HepG2 (cell line): ENCODE data around the gene CASKIN2. TPM values are rescaled to one million over a fixed set of nuclear protein-coding genes. Genes with fewer than 3 reads are reported as not detected.

Experiments
- ATAC-seq: fragments of 200-7000 bp; cut with Tn5 transposase; 3 replicates; pipeline ENCODE4 v1.9.1; 2020; ENCODE audit warnings: mild to moderate bottlenecking, moderate library complexity
- BruUV-seq: library from RNA; stranded (reverse); fragments of 400-500 nt; replicated peaks from 2 replicates; lab custom pipeline; 2021; lab: Mats Ljungman, UMichigan
- CTCF ChIA-PET: fragments of 300-600 bp; formaldehyde crosslinking; extraction: SDS; loops from one replicate; lab custom pipeline; 2021; ENCODE audit warnings: low total read pairs, inconsistent platforms, low intra/inter-chr PET ratio; lab: Yijun Ruan, JAX
- POLR2A ChIA-PET: fragments of 350-600 bp; sonication (Branson Sonifier 250); formaldehyde crosslinking; loops from one replicate; lab custom pipeline; 2020; ENCODE audit warnings: antibody characterized with exemption, inconsistent platforms; lab: Yijun Ruan, JAX
- DNase-seq: peaks from one replicate; pipeline ENCODE4 v3.0.0-alpha.2; 2015; ENCODE audit warnings: low spot score
- FAIRE-seq: peaks from 3 replicates; lab custom pipeline; 2011; peaks lifted over from hg19 to GRCh38; lab: Jason Lieb, UNC
- H2AFZ ChIP-seq: one replicate; pipeline ENCODE4 v1.6.1; 2011; ENCODE audit warnings: low read length, inconsistent platforms
- H3K27ac ChIP-seq: fragments of 300-600 bp; 3 replicates; pipeline ENCODE4 v1.8.0; 2011; ENCODE audit warnings: mixed run types, mild to moderate bottlenecking, mixed read lengths, low read length, inconsistent platforms; ENCODE audit not compliant: insufficient read depth; ENCODE audit errors: extremely low read length
- H3K27me3 ChIP-seq, 2 experiments: fragments of 200-600 bp in 1 of 2; 2 replicates in 1 of 2; 3 replicates in 1 of 2; pipeline versions ENCODE4 v1.6.0 to v1.8.0; 2011; ENCODE audit warnings: low read length in 2 of 2, mild to moderate bottlenecking in 2 of 2, moderate library complexity in 2 of 2, inconsistent platforms in 1 of 2; ENCODE audit not compliant: insufficient read depth in 2 of 2, control insufficient read depth in 1 of 2
- H3K36me3 ChIP-seq, 2 experiments: fragments of 200-600 bp in 1 of 2; replicated peaks in 1 of 2; 2 replicates in 1 of 2; 3 replicates in 1 of 2; pipeline versions ENCODE4 v1.5.1 to v1.8.0; 2011; ENCODE audit warnings: low read length in 2 of 2, inconsistent platforms in 1 of 2; ENCODE audit not compliant: insufficient read depth in 2 of 2, control insufficient read depth in 1 of 2
- H3K4me1 ChIP-seq: 2 replicates; pipeline ENCODE4 v1.5.1; 2012; ENCODE audit warnings: low read length, inconsistent platforms; ENCODE audit not compliant: insufficient read depth
- H3K4me2 ChIP-seq: 2 replicates; pipeline ENCODE4 v1.6.0; 2011; ENCODE audit warnings: low read depth, low read length, inconsistent platforms
- H3K4me3 ChIP-seq, 3 experiments: fragments of 200-600 bp in 1 of 3; sonication (generic), shearing (Covaris generic) in 1 of 3; replicated peaks in 1 of 3; 2 replicates each; pipeline ENCODE4 v1.5.1; 2011 to 2016; ENCODE audit warnings: low read length in 3 of 3, inconsistent platforms in 2 of 3, low read depth in 2 of 3, mild to moderate bottlenecking in 2 of 3, control low read depth in 1 of 3, mixed read lengths in 1 of 3; ENCODE audit not compliant: insufficient read depth in 1 of 3
- H3K79me2 ChIP-seq: one replicate; pipeline ENCODE4 v1.6.1; 2011; ENCODE audit warnings: low read length, inconsistent platforms; ENCODE audit not compliant: insufficient read depth
- H3K9ac ChIP-seq: 2 replicates; pipeline ENCODE4 v1.6.0; 2011; ENCODE audit warnings: mild to moderate bottlenecking, low read depth, low read length, inconsistent platforms; ENCODE audit not compliant: insufficient read depth
- H3K9me3 ChIP-seq: 2 replicates; pipeline ENCODE4 v1.5.1; 2012; ENCODE audit warnings: mild to moderate bottlenecking, low read length
- H4K20me1 ChIP-seq: 2 replicates; pipeline ENCODE4 v1.6.0; 2011; ENCODE audit warnings: inconsistent platforms, mild to moderate bottlenecking, low read length, moderate library complexity; ENCODE audit not compliant: insufficient read depth
- DMTF1 ChIP-seq: sonication (generic); formaldehyde crosslinking; IDR thresholded peaks from 2 replicates; pipeline ENCODE4 v1.4.0; 2020; ENCODE audit warnings: mild to moderate bottlenecking, missing genetic modification reagents
- FOXK2 ChIP-seq: fragments of 450-650 bp; IDR thresholded peaks from 2 replicates; pipeline ENCODE4 v1.6.1; 2016
- NCOA2 ChIP-seq: sonication (generic); formaldehyde crosslinking; IDR thresholded peaks from 2 replicates; pipeline ENCODE4 v1.8.0; 2022; ENCODE audit warnings: inconsistent platforms
- SYNCRIP ChIP-seq: fragments of 200-400 bp; formaldehyde crosslinking; IDR thresholded peaks from 2 replicates; pipeline ENCODE4 v1.6.1; 2018; ENCODE audit warnings: mild to moderate bottlenecking, low read depth, low read length; ENCODE audit not compliant: insufficient read depth
- ZNF407 ChIP-seq: sonication (generic); formaldehyde crosslinking; IDR thresholded peaks from one replicate; pipeline ENCODE4 v1.5.1; 2020; ENCODE audit warnings: mild to moderate bottlenecking, missing genetic modification reagents; ENCODE audit errors: not compliant biosample characterization
- ZSCAN29 ChIP-seq: sonication (generic); formaldehyde crosslinking; conservative IDR thresholded peaks from 2 replicates; pipeline ENCODE4 v1.4.0; 2020; ENCODE audit warnings: mild to moderate bottlenecking, missing genetic modification reagents
- WGBS: methylation state at CpG from one replicate; pipeline ENCODE4 v1.1.6; 2017; ENCODE audit warnings: low lambda C conversion rate; 5-methylcytosine and 5-hydroxymethylcytosine counted together
- in situ Hi-C: cut with HindIII; loops from 2 replicates; pipeline ENCODE4 v1.10.0; 2017; ENCODE audit warnings: low pct_unique_long_range_greater_than_20kb; ENCODE audit not compliant: extremely low pct_ligation_motif_present
- intact Hi-C: fragments of 100-400 bp; cut with micrococcal nuclease; formaldehyde crosslinking; loops from one replicate; pipeline ENCODE4 v1.10.0; 2022; ENCODE audit not compliant: unreplicated experiment
- polyA plus RNA-seq, 8 experiments: library from polyadenylated mRNA; depleted of rRNA in 3 of 8; stranded (reverse) in 7 of 8; unstranded in 1 of 8; fragments of >200 nt; fragmentation: Illumina TruSeq in 4 of 8; extraction: Trizol in 4 of 8; gene quantifications; 2 replicates each; pipeline versions ENCODE4 v1.2.1 to v1.2.3, GENCODE V29; 2011 to 2016; ENCODE audit warnings: low read depth in 4 of 8, missing spikeins in 1 of 8, mixed read lengths in 1 of 8; ENCODE audit not compliant: insufficient read depth in 1 of 8
- total RNA-seq, 5 experiments: library from RNA; depleted of rRNA; stranded (reverse); fragments of >200 nt; fragmentation: Illumina TruSeq; extraction: Trizol; gene quantifications; 2 replicates each; pipeline ENCODE4 v1.2.3, GENCODE V29; 2016; ENCODE audit warnings: low read depth in 1 of 5

CASKIN2 gene
- total and polyA plus RNA-seq, 2 of the 13 experiments (the other 11 are each of a cell fraction or from before 2014, with no cell fraction given) = 5.2 to 7.8 TPM

GRCh38 chr17:75473246-75473645 lies 42.1 kb downstream of the CASKIN2 start:
- H3K36me3 ChIP-seq = peaks cover 23 to 39% of the 10 kb centered on the region in 2 experiments

More at GRCh38 chr17:75473246-75473645, 42.1 kb downstream of the CASKIN2 start:
- Histone ChIP-seq H3K4me3 (no peak overlapping the region), H3K79me2 (no peaks in the 10 kb centered on the region), H3K27ac (no peak overlapping the region), H2AFZ (no peak overlapping the region), H3K27me3 (no peaks in the 10 kb centered on the region), H4K20me1 (peaks cover 7% of the 10 kb centered on the region; the same call in 1 of the 2 replicates), H3K4me2 (no peak overlapping the region), H3K9ac (no peak overlapping the region)
- in situ Hi-C loops = no loop called here
- POLR2A ChIA-PET = interaction anchor here (1.0 kb wide), 1 partner anchor 17 kb away, joined by 3 read pairs; the partner anchor contains the start of gene TMEM94
- ATAC-seq (no peak), FAIRE-seq (no peak)
- BruUV-seq = no TSS peak
- intact Hi-C loops = no loop called here
- no peak for TF ChIP-seq ZNF407 (CRISPR knock-in tag)
- no peak for TF ChIP-seq ZSCAN29 (CRISPR knock-in tag)
- TF ChIP-seq DMTF1 (CRISPR knock-in tag) = no peak
- TF ChIP-seq SYNCRIP = no peak
- TF ChIP-seq FOXK2 = no peak
- TF ChIP-seq NCOA2 (CRISPR knock-in tag) = no peak
- TF ChIP-seq, all 625 proteins: peak for 0
- Histone ChIP-seq H3K4me1 (peaks cover 32% of the 10 kb centered on the region), H3K9me3 (no peaks in the 10 kb centered on the region)
- WGBS = 100% methylated on average over 2 of the region's 2 CpGs
- CTCF ChIA-PET = no interaction called here
- no peak for DNase-seq
